CD4-positive, alpha-beta T cell treated with Interleukin-4 for 4 hours (primary cell): ENCODE results near the gene PSKH1.
A peak's percentile ranks its signal among the peaks of the same experiment; 100 is the strongest.
"Not testable (repeated sequence)": the region's sequence is repeated elsewhere in the genome, so short reads cannot be mapped to it uniquely, and the experiment has no call there.

ENCODE experiments used
- DNase-seq: peaks from one replicate; pipeline ENCODE4 v3.0.0-alpha.2; 2020

Gene PSKH1

GRCh38 chr16:67927131-67927941, 34.3 kb downstream of the PSKH1 start:
- DNase-seq: no peak

DNA sequence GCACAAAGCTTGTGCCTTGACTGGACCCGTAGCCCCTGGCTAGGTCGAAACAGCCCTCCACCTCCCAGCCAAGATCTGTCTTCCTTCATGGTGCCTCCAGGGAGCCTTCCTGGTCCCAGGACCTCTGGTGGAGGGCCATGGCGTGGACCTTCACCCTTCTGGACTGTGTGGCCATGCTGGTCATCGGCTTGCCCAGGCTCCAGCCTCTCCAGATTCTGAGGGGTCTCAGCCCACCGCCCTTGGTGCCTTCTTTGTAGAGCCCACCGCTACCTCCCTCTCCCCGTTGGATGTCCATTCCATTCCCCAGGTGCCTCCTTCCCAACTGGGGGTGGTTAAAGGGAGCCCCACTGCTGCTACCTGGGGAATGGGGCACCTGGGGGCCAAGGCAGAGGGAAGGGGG, 35.1 kb downstream of the PSKH1 start:
- no peak for DNase-seq

- peak; percentile 74 for DNase-seq
Measured at GRCh38 chr16:67928561-67929364, 35.7 kb downstream of the PSKH1 start.

DNA sequence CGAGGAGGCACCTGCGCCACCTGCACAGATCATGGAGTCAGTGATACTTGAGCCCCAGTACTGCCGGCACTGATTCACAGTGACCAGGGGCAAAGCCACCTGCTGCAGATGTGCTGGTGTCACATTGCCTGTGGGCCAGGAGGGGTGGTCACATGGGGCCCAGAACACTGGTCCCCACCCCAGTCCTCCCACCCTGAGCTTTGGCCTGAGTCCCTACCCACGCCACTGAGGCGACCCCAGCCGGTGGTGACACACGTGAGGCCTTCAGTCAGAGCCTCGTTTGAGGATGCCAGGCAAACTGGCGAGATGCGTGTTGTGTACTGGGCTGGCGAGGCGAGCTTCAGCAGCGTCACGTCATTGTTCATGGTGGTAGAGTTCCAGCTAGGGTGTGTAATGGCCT, 37.1 kb downstream of the PSKH1 start:
- no peak for DNase-seq

- no peak for DNase-seq
Measured at GRCh38 chr16:67930678-67931211, 37.7 kb downstream of the PSKH1 start.

GRCh38 chr16:67931712-67932461, 38.8 kb downstream of the PSKH1 start, which contains the start of gene CTRL:
TSS of gene CTRL (minus strand) at chr16:67931862. CDS start at chr16:67931852, 10 bp downstream.
- DNase-seq: no peak

- no peak for DNase-seq
Measured at GRCh38 chr16:67932462-67932840, 39.4 kb downstream of the PSKH1 start.

GRCh38 chr16:67933805-67934204, 40.8 kb downstream of the PSKH1 start:
- no peak for DNase-seq

GRCh38 chr16:67934306-67935100, 41.4 kb downstream of the PSKH1 start:
- no peak for DNase-seq

DNA sequence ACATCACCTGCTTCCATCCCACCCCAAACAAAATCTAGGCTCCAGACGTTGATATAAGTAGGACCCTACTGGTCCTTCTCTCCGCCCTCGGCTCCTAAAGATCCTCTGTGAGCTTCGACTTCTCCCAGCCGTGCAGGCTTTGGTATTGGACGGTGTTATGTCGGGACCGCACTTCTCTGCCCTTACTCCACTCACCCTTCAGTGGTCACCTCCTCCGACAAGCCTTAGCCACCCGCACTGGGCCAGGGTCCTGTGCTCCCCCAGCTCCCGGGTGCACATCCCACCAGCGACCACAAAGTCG, 42.0 kb downstream of the PSKH1 start:
- DNase-seq: no peak

- peak; percentile 97 for DNase-seq
Measured at GRCh38 chr16:67935402-67936123, 42.5 kb downstream of the PSKH1 start.

GRCh38 chr16:67936124-67936879, 43.2 kb downstream of the PSKH1 start, which contains the start of gene PSMB10:
TSS of gene PSMB10 (minus strand) at chr16:67936850. CDS start at chr16:67936749, 101 bp downstream.
- peak; percentile 25 for DNase-seq

DNA sequence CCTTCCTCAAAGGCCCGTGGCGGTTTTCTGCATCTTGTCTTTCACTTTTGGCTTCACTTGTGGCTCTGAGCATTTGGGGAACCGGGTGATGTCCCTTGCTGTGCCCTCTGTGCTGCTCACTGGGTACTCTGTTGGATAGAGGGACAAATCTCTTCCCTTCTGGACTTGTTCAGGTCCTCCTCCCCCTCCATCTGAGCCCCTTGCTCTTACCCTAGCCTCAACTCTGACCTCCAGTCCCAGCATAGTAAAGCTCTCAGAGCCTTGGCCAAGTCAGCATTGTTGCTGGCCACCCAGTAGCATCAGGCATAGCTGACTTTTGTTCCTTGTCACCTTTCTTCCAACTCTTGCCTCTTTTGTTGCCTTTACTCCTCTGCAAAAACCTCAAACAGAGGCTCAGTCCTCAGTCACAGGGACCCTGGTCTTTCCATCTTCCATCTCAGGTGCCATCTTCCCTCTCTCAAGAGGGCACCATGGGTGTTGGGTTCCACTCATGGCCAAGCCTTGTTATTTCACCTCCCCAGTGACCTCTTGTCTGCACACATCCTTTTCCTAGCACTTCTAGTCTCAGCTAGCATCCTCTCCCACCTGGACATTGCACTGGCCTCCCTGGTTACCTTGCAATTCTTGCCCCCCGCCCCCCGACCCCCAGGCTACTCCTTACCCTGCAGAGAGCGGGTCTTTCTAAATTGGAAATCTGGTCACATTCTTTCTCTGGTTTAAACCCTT, 44.0 kb downstream of the PSKH1 start:
- peak; percentile 84 for DNase-seq

GRCh38 chr16:67937713-67938112, 44.7 kb downstream of the PSKH1 start:
- not testable (repeated sequence) for DNase-seq

GRCh38 chr16:67939507-67940445, 46.7 kb downstream of the PSKH1 start:
- DNase-seq: peak; percentile 24

DNA sequence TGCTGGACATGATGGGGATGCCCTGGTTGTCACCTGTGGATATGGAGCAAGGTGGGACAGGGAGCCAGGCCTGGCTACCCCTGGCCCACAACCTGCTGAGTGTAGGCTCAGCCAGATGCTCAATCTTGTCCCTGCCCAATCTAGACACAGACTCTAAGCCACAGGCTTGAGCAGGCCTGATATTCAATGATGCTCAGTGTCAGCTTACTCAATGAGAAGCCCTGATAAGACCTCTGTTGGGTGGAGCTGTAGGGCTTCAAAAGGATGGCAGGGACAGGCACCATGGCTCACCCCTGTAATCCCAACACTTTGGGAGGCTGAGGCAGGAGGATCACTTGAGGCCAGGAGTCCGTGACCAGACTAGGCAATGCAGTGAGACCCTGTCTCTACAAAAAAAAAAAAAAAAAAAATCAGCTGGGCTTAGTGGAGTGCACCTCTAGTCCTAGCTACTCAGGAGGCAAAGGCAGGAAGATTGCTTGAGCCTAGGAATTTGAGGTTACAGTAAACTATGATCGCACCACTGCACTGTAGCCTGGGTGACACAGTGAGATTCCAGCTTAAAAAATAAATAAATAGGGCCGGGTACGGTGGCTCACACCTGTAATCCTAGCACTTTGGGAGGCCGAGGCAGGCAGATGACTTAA, 47.5 kb downstream of the PSKH1 start:
- no peak for DNase-seq

DNA sequence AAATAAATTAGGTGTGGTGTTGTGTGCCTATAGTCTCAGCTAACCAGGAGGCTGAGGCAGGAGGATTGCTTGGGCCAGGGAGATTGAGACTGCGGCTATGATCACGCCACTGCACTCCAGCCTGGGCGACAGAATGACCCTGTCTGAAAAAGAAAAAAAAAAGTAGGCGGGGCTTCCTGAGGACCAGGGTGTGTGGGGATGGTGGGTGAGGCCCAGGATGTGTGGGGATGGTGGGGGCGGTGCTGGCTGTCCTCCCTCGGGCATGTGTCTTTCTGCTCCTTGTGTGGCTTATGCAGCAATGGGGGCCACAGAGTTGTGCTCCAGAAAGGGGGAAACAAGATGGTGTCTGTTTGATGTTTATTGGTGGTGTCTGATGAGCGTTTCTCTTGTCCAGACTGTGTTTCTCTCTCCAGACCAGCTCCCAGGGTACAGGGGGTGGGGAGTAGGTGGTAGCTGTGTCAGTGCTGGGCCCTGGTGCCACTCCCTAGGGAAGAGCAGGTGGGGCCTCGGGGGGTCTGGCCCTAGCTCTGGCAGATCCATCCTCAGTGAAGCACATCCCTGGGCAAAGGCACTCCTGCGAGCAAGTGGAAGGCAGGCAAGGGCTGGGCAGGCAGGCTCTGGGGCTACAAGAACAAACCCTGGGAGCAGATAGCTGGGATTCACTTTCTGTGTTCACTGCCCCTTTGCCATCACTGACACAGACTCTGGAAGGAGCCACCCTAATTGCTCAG, 48.6 kb downstream of the PSKH1 start:
- no peak for DNase-seq

- DNase-seq: peak; percentile 22
Measured at GRCh38 chr16:67942200-67942509, 49.1 kb downstream of the PSKH1 start.
